ENCODE data around the gene TBCC. TPM values are rescaled to one million over a fixed set of nuclear protein-coding genes. Genes with fewer than 3 reads are reported as not detected.

The TBCC gene
- total RNA-seq, 2 donors from 2014 or later, result 26.4 to 33.8 TPM

GRCh38 chr6:42769836-42770235 is 23.9 kb upstream of the TBCC start:
- Histone ChIP-seq H3K27ac (no peak overlapping the region), H3K4me3 (no peak overlapping the region), H3K9me3 (no peaks in the 10 kb centered on the region), H3K4me1 (ENCODE audit: control insufficient read depth in 1 of 2, low read depth in 2 of 2) (no peaks in the 10 kb centered on the region), H3K27me3 (replicated peaks; ENCODE audit: insufficient read depth) (no peaks in the 10 kb centered on the region), H3K36me3 (no peaks in the 10 kb centered on the region)
- DNase-seq (ENCODE audit: low spot score) (no peak), ATAC-seq (ENCODE audit: insufficient number of reproducible peaks, low FRiP score, low read depth) (no peak)
- TF ChIP-seq, protein P1, sequence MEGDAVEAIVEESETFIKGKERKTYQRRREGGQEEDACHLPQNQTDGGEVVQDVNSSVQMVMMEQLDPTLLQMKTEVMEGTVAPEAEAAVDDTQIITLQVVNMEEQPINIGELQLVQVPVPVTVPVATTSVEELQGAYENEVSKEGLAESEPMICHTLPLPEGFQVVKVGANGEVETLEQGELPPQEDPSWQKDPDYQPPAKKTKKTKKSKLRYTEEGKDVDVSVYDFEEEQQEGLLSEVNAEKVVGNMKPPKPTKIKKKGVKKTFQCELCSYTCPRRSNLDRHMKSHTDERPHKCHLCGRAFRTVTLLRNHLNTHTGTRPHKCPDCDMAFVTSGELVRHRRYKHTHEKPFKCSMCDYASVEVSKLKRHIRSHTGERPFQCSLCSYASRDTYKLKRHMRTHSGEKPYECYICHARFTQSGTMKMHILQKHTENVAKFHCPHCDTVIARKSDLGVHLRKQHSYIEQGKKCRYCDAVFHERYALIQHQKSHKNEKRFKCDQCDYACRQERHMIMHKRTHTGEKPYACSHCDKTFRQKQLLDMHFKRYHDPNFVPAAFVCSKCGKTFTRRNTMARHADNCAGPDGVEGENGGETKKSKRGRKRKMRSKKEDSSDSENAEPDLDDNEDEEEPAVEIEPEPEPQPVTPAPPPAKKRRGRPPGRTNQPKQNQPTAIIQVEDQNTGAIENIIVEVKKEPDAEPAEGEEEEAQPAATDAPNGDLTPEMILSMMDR (IDR thresholded peaks at IDR 0.05), result no peak

DNA sequence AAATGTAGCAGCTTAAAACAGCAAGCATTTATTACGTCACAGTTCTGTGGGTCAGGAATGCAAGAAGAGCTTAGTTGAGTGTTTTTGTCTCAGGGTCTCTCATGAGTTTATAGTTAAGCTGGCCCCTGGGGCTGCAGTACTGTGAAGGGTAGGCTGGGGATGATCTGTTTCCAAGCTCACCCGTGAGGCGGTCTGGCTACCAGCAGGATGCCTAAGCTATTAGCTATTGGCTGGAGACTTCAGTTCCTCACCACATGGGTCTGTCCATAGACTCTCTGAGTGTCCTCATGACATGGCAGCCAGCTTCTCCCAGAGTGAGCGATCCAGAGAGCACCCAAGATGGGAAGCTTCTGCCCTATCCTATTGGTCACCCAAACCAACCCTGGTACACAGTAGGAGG is 23.1 kb upstream of the TBCC start:
- no peaks in the 10 kb centered on the region for H3K9me3 ChIP-seq
- no peaks in the 10 kb centered on the region for H3K27me3 ChIP-seq (replicated peaks; ENCODE audit: insufficient read depth)

GRCh38 chr6:42766163-42766670 is 20.3 kb upstream of the TBCC start:
- TF ChIP-seq, protein P1 (IDR thresholded peaks at IDR 0.05), result no peak
- peaks cover 2% of the 10 kb centered on the region for H3K36me3 ChIP-seq
- H3K27ac ChIP-seq, result no peak overlapping the region
- ATAC-seq (ENCODE audit: insufficient number of reproducible peaks, low FRiP score, low read depth) (no peak), DNase-seq (ENCODE audit: low spot score) (no peak)
- H3K4me1 ChIP-seq (ENCODE audit: control insufficient read depth in 1 of 2, low read depth in 2 of 2), result no peaks in the 10 kb centered on the region
- H3K9me3 ChIP-seq, result no peaks in the 10 kb centered on the region
- H3K27me3 ChIP-seq (replicated peaks; ENCODE audit: insufficient read depth), result no peaks in the 10 kb centered on the region
- no peak overlapping the region for H3K4me3 ChIP-seq

More for the DNA sequence above, 23.1 kb upstream of the TBCC start:
- TF ChIP-seq, protein P1 (IDR thresholded peaks at IDR 0.05), result no peak
- Histone ChIP-seq H3K36me3 (no peaks in the 10 kb centered on the region), H3K4me3 (no peak overlapping the region), H3K4me1 (ENCODE audit: control insufficient read depth in 1 of 2, low read depth in 2 of 2) (no peaks in the 10 kb centered on the region), H3K27ac (no peak overlapping the region)
- ATAC-seq (ENCODE audit: insufficient number of reproducible peaks, low FRiP score, low read depth), result no peak
- DNase-seq (ENCODE audit: low spot score), result no peak

DNA sequence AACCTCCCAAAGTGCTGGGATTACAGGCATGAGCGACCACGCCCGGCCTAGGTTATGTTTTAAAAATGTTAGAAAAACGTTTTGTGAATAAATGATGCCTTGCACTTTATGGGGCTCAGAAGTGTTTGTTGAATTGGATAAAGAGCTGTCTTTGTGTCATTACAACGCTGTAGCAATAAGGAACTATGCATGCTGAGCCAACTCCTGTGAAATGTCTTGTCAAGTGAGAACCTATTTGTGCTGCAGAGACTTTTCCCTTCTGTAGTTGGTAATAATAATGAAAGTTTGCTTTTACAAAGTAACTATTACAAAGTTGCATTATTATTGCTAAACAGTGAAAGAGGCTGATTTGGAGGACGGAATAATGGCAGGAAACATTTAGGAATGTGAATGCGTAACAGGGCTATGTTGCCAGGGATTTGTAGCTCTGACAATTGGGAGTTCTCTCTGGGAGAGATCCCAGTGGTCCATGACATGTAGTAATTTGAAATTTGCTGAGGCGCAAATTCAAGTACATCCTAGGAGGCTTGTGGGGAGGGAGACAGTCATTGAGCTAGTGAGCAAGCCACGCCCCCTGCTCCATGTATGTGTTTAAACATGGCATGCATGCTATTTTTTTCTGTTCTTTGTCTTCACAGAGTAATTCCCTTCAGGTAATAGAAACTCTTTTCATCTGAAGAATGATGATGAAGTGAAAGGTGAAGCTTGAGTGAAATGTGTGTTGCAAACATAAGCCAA is 19.2 kb upstream of the TBCC start:
- no peak overlapping the region for H3K27ac ChIP-seq
- no peak for DNase-seq (ENCODE audit: low spot score)
- ATAC-seq (ENCODE audit: insufficient number of reproducible peaks, low FRiP score, low read depth), result no peak
- peaks cover 2% of the 10 kb centered on the region for H3K36me3 ChIP-seq
- TF ChIP-seq, protein P1 (IDR thresholded peaks at IDR 0.05), result no peak
- no peaks in the 10 kb centered on the region for H3K9me3 ChIP-seq
- no peaks in the 10 kb centered on the region for H3K27me3 ChIP-seq (replicated peaks; ENCODE audit: insufficient read depth)
- no peaks in the 10 kb centered on the region for H3K4me1 ChIP-seq (ENCODE audit: control insufficient read depth in 1 of 2, low read depth in 2 of 2)
- no peak overlapping the region for H3K4me3 ChIP-seq

GRCh38 chr6:42762950-42763349 is 17.0 kb upstream of the TBCC start:
- peaks cover 2% of the 10 kb centered on the region for H3K36me3 ChIP-seq
- H3K27ac ChIP-seq, result no peak overlapping the region
- ATAC-seq (ENCODE audit: insufficient number of reproducible peaks, low FRiP score, low read depth), result no peak
- no peak for DNase-seq (ENCODE audit: low spot score)
- no peaks in the 10 kb centered on the region for H3K4me1 ChIP-seq (ENCODE audit: control insufficient read depth in 1 of 2, low read depth in 2 of 2)
- TF ChIP-seq, protein P1 (IDR thresholded peaks at IDR 0.05), result no peak
- H3K27me3 ChIP-seq (replicated peaks; ENCODE audit: insufficient read depth), result no peaks in the 10 kb centered on the region
- H3K4me3 ChIP-seq, result no peak overlapping the region
- no peaks in the 10 kb centered on the region for H3K9me3 ChIP-seq
